IPS-18c (cell line): ENCODE data around the gene CTDSP2.
"Not testable (repeated sequence)": the region's sequence is repeated elsewhere in the genome, so short reads cannot be mapped to it uniquely, and the experiment has no call there.

Source experiments
- H3K4me3 ChIP-seq: 2 replicates; pipeline ENCODE4 v1.7.0; 2013; ENCODE audit warnings: low read depth, mild to moderate bottlenecking, low read length, moderate library complexity; ENCODE audit not compliant: insufficient read depth
- H3K9me3 ChIP-seq: one replicate; pipeline ENCODE4 v1.6.1; 2013; ENCODE audit warnings: mild to moderate bottlenecking, low read length, moderate library complexity; ENCODE audit not compliant: control insufficient read depth, insufficient read depth

Gene CTDSP2

DNA sequence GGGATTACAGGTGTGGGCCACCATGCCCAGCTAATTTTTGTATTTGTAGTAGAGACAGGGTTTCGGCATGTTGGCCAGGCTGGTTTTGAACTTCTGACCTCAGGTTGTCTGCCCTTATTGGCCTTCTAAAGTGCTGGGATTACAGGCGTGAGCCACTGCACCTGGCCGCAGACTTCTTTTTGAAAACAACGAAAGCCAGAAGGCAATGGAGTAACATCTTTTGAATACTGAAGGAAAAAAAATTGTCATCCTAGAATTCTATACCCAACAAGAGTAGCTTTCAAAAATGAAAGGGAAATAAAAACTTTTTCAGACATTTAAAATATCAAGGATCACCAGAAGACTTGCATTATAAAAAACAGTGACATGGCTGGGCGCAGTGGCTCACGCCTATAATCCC lies 38.7 kb upstream of the CTDSP2 start:
- H3K9me3 ChIP-seq = peaks cover 2% of the 10 kb centered on the region

DNA sequence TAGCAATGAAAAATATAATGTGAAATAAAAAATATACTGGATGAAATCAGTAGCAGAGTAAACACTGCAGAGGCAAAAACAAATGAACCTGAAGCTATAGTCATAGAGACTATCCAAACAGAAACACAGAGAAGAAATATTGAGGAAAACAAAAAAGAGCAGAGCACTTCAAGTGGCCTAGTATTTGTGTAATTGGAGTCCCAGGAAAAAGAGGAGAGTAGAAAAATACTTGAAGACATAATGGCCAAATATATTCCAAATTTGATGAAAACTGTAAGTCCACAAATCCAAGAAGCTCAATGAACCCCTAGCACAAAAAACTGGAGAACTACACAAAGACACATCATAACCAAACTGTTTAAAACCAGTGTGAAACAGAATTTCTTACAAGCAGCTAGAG lies 37.2 kb upstream of the CTDSP2 start:
- peaks cover 2% of the 10 kb centered on the region for H3K9me3 ChIP-seq
- H3K4me3 ChIP-seq = no peak overlapping the region

More for the DNA sequence above, 38.7 kb upstream of the CTDSP2 start:
- H3K4me3 ChIP-seq = no peak overlapping the region

DNA sequence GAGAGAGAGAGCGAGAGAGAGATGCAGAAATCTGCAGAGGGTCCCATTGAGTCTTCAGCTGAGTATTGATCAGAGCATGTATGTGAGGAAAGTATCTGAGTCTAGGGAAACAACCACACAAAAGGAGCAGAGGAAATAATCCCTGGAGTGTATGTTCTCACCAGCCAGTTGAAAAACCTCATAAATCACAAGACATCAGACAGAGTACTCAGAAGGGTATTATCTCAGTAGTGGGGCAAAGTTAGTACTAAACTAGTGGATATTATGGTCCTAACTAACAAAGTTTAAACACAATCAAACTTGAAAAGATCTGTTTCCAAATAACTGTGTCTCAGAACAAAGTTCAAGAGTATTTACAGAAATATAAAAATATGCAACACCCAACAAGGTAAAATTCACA lies 36.5 kb upstream of the CTDSP2 start:
- H3K4me3 ChIP-seq = no peak overlapping the region
- peaks cover 2% of the 10 kb centered on the region for H3K9me3 ChIP-seq

DNA sequence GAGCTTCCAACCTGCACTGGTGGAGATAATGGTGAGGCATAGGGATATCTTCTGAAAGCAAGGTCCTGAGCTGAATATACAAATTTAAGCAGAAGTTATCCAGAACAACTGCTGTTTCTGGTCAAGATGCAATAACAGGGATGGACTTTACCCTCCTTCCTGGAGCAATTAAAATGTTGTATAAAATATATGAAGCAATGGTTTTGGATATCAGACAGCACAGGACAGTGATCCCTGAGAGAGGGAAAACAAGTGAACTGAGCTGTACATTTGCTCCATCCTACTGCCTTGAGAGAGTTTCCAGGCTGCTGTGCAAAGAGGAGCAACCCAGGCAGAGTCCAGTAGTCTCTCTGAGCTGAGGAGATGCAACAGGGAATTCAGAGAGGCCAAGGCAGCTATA lies 36.0 kb upstream of the CTDSP2 start:
- no peak overlapping the region for H3K4me3 ChIP-seq
- peaks cover 2% of the 10 kb centered on the region for H3K9me3 ChIP-seq

DNA sequence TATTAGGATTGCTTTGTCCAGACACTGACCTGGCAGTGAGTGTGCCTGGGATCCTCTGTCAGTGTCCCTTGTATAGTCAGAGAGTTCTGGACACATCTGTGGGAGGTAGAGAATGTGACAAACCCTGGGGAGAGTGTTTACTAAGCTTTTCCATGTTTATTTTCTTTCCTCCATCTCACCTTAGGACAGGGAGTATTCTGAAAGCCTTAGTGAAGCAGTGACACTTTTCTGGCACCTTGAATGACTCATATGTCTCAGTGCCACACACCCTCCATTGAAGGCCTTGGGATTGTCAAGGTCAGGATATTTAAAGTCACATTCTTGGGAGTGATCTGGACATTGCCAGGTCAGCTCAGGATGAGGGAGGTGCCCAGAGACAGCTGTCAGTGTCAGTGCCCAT lies 34.9 kb upstream of the CTDSP2 start:
- Histone ChIP-seq H3K9me3 (peaks cover 2% of the 10 kb centered on the region), H3K4me3 (no peak overlapping the region)

DNA sequence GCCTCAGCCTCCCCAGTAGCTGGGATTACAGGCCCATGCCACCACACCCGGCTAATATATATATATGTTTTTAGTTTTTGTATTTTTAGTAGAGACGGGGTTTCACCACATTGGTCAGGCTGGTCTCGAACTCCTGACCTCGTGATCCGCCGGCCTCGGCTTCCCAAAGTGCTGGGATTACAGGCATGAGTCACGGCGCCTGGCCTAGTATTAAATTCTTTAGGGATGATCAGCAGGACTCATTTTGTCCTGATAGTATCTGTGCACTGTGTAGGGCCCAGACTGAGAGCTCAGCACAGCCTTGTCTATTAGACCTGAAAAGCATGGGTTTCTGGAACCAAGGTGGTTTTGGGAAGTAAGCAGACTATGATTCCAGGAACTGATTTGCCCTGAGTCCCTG lies 34.5 kb upstream of the CTDSP2 start:
- H3K4me3 ChIP-seq, H3K9me3 ChIP-seq: not testable (repeated sequence)

DNA sequence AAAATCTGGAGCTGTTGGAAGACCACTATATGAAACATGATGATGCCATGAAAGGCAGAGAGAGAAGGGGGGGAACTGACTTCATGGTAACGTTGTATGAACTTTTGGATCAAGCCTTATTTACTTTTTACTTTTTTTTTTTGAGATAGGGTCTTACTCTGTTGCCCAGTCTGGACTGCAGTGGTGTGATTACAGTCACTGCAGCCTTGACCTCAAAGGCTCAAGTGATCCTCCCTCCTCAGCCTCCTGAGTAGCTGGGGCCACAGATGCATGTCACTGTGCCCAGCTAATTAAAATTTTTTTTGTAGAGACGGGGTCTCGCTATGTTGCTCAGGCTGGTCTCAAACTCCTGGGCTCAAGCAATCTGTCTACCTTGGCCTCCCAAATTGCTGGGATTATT lies 31.3 kb upstream of the CTDSP2 start:
- peaks cover 3% of the 10 kb centered on the region for H3K9me3 ChIP-seq

DNA sequence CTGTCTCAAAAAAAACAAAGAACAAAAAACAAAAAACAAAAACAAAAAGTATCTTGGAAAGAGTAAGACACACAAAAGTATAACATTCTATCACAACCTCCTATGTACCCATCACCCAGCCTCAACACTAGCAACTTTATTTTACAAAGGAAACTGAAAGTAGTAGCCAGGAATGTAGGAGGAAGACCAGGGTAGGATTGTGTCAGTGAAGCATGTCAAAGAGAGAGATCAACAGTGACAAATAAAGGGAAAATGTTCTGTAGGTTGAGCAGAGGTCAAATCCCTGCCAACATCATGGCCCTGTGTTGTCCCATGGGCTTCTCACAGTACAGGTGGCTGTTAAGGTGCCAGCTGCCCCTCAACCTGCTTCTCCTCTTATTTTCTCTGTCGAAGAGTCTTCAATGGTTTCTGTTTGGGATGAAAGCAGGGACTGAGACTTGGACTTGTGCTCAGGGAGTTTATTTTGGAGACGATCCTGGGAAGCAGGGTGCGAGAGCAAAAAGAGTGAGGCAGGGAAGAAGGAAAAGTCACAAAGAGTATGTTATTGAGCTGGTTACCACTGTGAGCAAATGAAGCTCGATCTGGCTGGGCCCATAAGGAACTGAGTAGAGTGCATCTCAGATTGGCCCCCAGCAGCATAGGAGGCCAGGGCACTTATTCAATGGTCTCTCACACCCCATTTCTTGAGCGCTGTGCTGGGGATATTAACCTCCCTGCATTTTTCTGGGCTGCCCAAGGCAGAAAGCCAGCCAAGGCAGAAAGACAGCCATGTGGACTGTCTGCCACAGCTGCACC lies 29.4 kb upstream of the CTDSP2 start:
- peaks cover 3% of the 10 kb centered on the region for H3K9me3 ChIP-seq
- H3K4me3 ChIP-seq = no peak overlapping the region

More for the DNA sequence above, 31.3 kb upstream of the CTDSP2 start:
- no peak overlapping the region for H3K4me3 ChIP-seq

DNA sequence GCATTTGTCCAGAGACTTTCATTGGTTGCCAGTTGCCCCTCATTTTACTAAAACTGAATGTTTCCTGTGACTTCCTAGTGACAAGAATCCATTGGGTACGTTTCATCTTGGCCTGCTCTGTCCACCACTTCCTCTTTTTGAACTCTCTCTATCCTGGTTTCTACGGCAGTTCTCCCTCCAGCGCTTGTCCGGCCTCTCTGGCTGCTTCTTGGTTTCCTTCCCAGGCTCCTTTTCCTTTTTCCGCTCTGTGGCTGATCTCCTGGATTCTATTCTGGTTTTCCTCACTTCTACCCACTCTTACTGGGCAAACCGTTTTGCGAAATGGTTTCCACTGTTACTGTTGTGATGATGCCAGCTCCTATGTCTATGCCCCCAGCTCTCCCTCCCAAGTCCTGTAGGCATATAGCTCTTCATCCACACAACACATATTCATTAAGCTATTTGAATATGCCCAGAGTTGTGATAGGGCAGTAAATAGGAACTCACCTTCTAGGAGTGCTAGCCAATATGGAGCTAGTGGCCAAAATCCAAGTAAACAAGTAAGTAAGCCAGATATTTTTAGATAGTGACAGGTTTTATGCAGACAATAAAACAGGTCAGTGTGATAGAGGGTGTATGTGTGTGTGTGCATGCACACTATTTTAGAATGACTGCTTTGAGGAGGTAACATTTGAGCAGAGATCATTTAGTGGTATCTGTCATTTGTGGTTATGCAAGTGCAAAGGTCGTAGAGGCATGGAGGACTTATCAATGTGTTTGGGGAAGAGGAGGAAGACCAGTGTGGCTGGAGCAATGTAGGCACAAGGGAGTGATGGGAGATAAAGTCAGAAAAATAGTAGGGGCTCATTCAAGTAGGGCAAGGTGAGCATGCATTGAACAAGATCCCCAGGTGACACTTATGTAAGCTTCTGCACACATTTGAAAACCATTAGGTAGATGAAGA lies 27.9 kb upstream of the CTDSP2 start:
- peaks cover 3% of the 10 kb centered on the region for H3K9me3 ChIP-seq
- H3K4me3 ChIP-seq = no peak overlapping the region

DNA sequence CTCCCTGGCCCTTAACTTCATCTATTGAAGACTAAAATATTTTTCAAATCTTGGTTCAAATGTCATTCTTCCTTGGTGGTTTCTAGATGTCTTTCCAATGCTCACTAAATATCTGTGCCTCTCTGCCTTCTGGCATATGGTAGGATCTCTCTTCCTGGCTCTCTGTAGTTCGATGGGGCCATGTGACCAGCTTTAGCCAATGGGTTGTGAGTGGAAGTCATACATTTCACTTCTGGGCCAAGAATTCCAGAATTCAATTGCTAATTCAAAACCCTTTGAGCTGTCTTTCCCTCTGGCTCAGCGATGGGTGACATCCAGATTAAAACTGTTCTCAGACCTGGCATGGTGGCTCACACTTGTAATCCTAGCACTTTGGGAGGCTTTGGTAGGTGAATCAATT lies 25.8 kb upstream of the CTDSP2 start:
- Histone ChIP-seq H3K9me3 (peaks cover 3% of the 10 kb centered on the region), H3K4me3 (no peak overlapping the region)

DNA sequence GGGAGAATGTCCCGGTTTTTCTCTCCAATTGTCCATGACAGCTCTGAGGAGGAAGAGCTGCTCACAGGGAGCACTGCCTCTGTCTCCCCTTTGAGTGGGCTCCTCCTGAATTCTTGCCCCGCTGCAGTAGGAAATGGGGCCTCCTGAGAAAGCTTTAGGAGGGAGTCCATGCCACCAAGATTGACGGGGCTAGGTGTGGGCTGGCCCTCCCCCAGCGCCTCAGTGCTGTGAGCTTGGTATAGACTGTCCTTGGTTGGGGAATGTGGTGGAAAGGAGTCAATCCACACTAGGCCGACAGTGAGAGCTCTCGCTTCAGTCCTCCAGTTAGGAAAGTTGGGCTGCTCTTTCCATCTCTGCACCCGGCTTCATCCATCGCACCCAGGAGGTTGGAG lies 23.4 kb upstream of the CTDSP2 start:
- Histone ChIP-seq H3K4me3 (no peak overlapping the region), H3K9me3 (peaks cover 3% of the 10 kb centered on the region)

DNA sequence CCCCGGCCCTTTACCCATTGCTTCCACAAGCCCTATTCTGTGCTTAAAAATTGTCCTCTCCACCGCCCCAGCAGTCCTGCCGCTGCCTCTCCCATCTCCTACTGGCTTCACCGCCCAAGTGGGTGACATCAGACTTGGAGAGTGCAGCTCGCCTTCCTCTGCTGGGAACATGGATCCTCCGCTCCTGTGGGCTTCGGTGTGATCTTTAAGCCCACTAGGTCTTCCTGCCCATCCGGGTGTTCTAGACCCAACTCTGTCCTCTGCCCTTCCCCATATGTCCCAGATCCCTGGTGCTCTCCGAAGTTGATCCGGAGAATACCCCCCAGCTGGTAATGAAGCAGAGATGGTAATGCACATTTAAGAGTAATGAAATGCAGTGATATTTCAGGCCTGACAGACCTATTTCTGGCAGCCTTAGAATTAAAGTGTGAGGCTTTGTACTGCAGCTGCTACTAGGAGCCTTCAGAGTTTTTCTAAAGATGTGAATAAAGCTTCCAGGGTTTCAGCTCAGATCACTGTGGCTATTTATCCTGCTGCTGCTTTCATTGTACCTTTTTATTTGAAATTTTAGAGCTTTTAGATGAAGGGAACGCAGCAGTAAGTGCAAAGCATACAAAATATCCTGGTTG lies 22.9 kb upstream of the CTDSP2 start:
- H3K4me3 ChIP-seq = no peak overlapping the region
- peaks cover 3% of the 10 kb centered on the region for H3K9me3 ChIP-seq

DNA sequence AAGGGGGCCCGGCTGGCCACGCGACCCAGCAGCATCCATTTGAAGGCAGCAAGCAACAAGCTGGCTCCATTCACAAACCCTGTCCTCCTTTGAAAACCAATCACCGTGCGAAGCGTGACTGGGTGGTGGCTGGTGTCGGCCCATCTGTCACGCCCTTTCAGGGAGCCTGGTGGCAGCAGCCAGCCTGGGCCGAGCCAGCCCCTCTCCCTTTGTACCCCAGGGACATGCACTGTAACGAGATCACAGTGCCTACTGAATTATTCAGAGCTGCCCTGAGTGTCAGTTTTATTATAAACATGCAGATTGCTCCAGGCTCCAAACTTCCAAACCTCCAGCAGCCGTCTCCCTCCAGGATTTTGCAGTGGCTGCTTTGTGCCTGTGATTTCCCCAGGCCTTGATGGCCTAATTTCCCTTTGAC lies 22.3 kb upstream of the CTDSP2 start:
- H3K9me3 ChIP-seq = peaks cover 3% of the 10 kb centered on the region
- no peak overlapping the region for H3K4me3 ChIP-seq

DNA sequence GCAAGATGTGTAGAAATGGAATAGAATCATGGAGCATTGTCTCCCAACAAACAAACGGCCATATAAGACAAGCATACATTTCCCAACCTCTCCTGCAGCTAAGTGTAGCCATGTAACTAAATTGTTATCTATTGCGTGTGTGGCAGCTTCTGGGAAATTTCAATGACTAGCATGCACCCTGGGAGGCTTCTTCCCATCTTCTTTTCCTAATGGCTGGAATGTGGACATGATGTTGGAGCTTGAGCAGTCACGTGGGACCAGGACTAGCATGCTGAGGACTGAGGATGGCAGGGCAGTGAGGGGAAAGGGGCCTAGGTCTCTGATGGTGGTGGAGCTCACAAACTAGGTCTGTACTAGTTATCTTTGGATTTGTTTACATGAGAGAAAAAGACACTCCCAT lies 21.7 kb upstream of the CTDSP2 start:
- no peak overlapping the region for H3K4me3 ChIP-seq
- no peaks in the 10 kb centered on the region for H3K9me3 ChIP-seq

DNA sequence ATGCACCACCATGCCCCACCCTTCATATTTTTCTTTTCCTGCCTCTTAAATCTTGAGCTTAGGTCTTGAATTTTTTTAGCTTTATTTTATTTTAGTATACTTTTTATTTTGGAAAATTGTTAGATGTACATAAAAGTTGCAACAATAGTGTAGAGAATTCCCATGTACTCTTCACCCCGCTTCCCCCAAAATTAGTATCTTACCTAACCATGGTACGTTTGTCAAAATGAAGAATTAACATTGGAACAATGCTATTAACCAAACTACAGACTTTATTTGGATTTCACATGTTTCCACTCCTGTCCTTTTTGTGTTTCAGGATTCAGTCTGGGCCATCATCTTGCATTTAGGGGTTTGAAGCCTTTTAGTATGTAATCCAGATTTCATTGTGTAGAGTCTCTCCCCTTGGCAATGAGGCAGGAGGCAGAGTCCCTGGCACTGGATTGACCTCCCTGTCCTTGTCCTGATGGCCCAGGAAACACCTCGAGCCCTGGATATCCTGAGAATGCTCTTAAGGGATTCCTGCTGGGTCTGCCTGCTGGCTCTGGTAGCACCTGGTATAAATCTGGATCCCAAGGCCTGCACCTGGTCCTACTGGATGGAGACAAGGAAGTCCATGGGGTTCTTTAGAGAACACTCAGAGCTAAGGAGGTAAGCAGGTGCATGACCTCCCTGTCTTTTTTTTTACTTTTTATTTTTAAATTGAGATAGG lies 19.9 kb upstream of the CTDSP2 start:
- Histone ChIP-seq H3K4me3 (no peak overlapping the region), H3K9me3 (no peaks in the 10 kb centered on the region)

DNA sequence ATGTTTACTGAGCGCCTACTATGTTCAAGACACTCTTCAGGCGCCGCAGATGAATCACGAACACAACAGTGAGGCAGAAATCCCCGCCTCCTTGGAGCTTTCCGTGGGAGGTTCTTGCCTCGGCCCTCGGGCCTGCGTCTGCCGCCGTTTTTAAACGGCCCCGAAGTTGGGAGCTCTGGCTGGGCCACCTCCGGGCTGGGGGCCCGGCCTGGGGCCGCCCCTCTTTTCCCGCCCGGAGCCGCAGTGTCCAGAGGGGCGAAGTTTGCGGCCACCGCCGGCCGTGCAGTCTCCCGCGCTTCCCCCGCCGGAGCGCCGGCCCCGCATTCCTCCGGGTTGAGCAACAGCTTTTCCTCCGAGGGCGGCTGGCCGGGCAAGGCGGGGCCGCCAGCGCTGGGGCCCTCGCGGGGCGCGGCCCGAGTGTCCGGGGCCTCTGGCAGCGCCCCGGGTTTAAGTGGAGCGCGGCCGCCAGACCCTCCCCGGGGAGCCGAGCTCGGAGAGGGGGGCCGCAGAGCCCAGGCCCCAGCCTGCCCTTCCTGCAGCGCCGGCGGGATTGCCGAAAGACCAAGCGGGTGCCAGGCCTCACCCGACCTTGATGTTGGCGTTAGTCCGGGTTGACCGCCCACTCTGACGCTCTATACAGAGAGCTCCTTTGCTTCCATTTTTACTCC lies 18.7 kb upstream of the CTDSP2 start:
- Histone ChIP-seq H3K4me3 (peak overlapping the region; percentile 48), H3K9me3 (no peaks in the 10 kb centered on the region)
